H1 (cell line): Measurements from ENCODE around the gene PCDHB6. TPM values are rescaled to one million over a fixed set of nuclear protein-coding genes. Genes with fewer than 3 reads are reported as not detected.

Experiments
- GABPA ChIP-seq: IDR thresholded peaks from 2 replicates; pipeline ENCODE4 v1.6.1; 2011; ENCODE audit warnings: mild to moderate bottlenecking, low read length, moderate library complexity, borderline replicate concordance; ENCODE audit not compliant: insufficient read depth
- GTF2F1 ChIP-seq: IDR thresholded peaks from 2 replicates; pipeline ENCODE4 v1.6.1; 2012; ENCODE audit warnings: low read depth, low read length, improper control_type of control experiment, borderline replicate concordance
- HDAC2 ChIP-seq, 2 experiments: fragments of 300-600 bp in 1 of 2; sonication (generic) in 1 of 2; IDR thresholded peaks; 2 replicates each; pipeline ENCODE4 v1.6.1; 2011 to 2012; ENCODE audit warnings: low read depth in 2 of 2, low read length in 2 of 2, mild to moderate bottlenecking in 2 of 2, moderate library complexity in 2 of 2, borderline replicate concordance in 1 of 2, inconsistent platforms in 1 of 2
- JUN ChIP-seq: IDR thresholded peaks from 2 replicates; pipeline ENCODE4 v1.6.1; 2011; ENCODE audit warnings: low read depth, mild to moderate bottlenecking, improper control_type of control experiment, low read length
- JUND ChIP-seq: IDR thresholded peaks from 2 replicates; pipeline ENCODE4 v1.6.1; 2011; ENCODE audit warnings: mild to moderate bottlenecking, improper control_type of control experiment, low read length
- NRF1 ChIP-seq: IDR thresholded peaks from 2 replicates; pipeline ENCODE4 v1.6.1; 2011; ENCODE audit warnings: mild to moderate bottlenecking, low read depth, low read length, improper control_type of control experiment
- PHF8 ChIP-seq: fragments of 200-600 bp; sonication (generic); conservative IDR thresholded peaks from 2 replicates; pipeline ENCODE4 v1.7.1; 2012; ENCODE audit warnings: low read depth, mild to moderate bottlenecking, inconsistent platforms, low read length, moderate library complexity
- RBBP5 ChIP-seq: IDR thresholded peaks from 2 replicates; pipeline ENCODE4 v1.7.1; 2012; ENCODE audit warnings: low read depth, mild to moderate bottlenecking, inconsistent platforms, low read length, moderate library complexity, borderline replicate concordance
- SIX5 ChIP-seq: IDR thresholded peaks from 2 replicates; pipeline ENCODE4 v1.6.1; 2011; ENCODE audit warnings: mild to moderate bottlenecking, low read depth, low read length
- SUZ12 ChIP-seq: fragments of 200-600 bp; sonication (generic); IDR thresholded peaks from 2 replicates; pipeline ENCODE4 v1.6.1; 2012; ENCODE audit warnings: mild to moderate bottlenecking, inconsistent platforms, low read length, moderate library complexity, mixed read lengths
- ZNF274 ChIP-seq: IDR thresholded peaks from 2 replicates; pipeline ENCODE4 v1.7.0; 2012; ENCODE audit warnings: low read length, borderline replicate concordance; ENCODE audit errors: extremely low read depth
- polyA plus RNA-seq, 7 experiments: library from polyadenylated mRNA; depleted of rRNA in 3 of 7; stranded (reverse) in 5 of 7; unstranded in 2 of 7; fragments of >200 nt in 5 of 7; fragments of 200-250 nt in 2 of 7; gene quantifications; 1 replicate in 5 of 7; 2 replicates in 1 of 7; 4 replicates in 1 of 7; pipeline versions ENCODE4 v1.2.1 to v1.2.3, GENCODE V29; 2011 to 2013; ENCODE audit warnings: missing spikeins in 2 of 7, mixed read lengths in 2 of 7
- total RNA-seq: library from RNA; stranded (reverse); fragmentation: NEBNext Ultra II Directional; extraction: Animal tissue kit (Norgen Biotek cat#: 25700); gene quantifications from 2 replicates; pipeline ENCODE4 v1.2.1, GENCODE V29; 2021
- TF ChIP-seq, protein P1 (sequence below): IDR thresholded peaks from 2 replicates; pipeline ENCODE4 v1.6.1; 2011; ENCODE audit warnings: low read length, improper control_type of control experiment
- TF ChIP-seq, protein P2 (sequence below): IDR thresholded peaks from 2 replicates; pipeline ENCODE4 v1.6.1; 2011; ENCODE audit warnings: low read depth, mild to moderate bottlenecking, low read length; ENCODE audit not compliant: insufficient read depth

Gene PCDHB6
- total and polyA plus RNA-seq, 2 of the 8 experiments (the other 6 are each of a cell fraction or from before 2014, with no cell fraction given): 0.28 to 0.29 TPM

DNA sequence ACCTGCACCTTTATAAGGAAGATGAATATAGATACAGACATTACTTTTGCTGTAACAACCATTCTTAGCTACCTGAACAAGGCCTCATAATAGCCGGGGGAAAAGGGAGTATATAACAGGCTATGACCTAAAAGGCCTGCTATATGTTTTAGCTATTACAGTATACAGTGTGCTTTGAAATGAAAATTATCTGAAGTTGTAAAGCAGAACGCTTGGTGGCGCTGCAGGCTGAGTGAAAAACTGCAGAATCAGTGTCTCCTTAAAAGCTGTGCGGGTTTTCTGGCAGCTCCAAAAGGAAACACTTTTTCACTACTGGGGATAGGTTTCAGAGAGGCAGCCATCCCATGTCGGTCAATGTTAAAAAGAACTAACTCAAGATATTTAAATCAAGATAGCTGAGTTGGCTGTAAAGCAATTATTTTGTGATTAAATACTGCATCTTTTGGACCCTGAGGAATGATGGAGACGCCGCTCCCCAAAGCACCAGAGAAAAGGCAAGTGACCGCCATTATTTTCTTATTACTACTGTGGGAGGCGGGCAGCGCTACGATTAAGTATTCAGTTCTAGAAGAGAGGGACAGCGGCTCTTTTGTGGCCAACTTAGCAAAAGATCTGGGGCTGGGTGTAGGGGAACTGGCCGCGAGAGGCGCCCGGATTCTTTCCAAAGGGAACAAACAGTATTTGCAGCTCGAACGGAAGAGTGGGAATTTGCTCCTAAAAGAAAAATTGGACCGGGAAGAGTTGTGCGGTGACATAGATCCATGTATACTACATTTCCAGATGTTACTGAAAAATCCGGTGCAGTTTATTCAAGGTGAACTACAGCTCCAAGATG is 5.9 kb downstream of the PCDHB6 start (continued):
- TF ChIP-seq, protein P1, sequence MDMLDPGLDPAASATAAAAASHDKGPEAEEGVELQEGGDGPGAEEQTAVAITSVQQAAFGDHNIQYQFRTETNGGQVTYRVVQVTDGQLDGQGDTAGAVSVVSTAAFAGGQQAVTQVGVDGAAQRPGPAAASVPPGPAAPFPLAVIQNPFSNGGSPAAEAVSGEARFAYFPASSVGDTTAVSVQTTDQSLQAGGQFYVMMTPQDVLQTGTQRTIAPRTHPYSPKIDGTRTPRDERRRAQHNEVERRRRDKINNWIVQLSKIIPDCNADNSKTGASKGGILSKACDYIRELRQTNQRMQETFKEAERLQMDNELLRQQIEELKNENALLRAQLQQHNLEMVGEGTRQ: no peak
- no peak for TF ChIP-seq NRF1
- TF ChIP-seq SUZ12: no peak
- TF ChIP-seq JUN: no peak
- TF ChIP-seq, protein P2, sequence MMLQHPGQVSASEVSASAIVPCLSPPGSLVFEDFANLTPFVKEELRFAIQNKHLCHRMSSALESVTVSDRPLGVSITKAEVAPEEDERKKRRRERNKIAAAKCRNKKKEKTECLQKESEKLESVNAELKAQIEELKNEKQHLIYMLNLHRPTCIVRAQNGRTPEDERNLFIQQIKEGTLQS: no peak
- no peak for TF ChIP-seq ZNF274
- TF ChIP-seq PHF8: no peak
- TF ChIP-seq GABPA: no peak
- TF ChIP-seq HDAC2 (IDR thresholded peaks at IDR 0.05; ENCODE audit: borderline replicate concordance in 1 of 2, low read depth in 2 of 2, low read length in 2 of 2): no peak
- no peak for TF ChIP-seq SIX5
- TF ChIP-seq RBBP5: no peak
- TF ChIP-seq GTF2F1: no peak
- TF ChIP-seq JUND: no peak
